ENCODE data around the gene LZTS3. TPM values are rescaled to one million over a fixed set of nuclear protein-coding genes. Genes with fewer than 3 reads are reported as not detected.

Gene LZTS3
- total RNA-seq, 2 donors from 2014 or later, result 26.8 to 27.7 TPM

DNA sequence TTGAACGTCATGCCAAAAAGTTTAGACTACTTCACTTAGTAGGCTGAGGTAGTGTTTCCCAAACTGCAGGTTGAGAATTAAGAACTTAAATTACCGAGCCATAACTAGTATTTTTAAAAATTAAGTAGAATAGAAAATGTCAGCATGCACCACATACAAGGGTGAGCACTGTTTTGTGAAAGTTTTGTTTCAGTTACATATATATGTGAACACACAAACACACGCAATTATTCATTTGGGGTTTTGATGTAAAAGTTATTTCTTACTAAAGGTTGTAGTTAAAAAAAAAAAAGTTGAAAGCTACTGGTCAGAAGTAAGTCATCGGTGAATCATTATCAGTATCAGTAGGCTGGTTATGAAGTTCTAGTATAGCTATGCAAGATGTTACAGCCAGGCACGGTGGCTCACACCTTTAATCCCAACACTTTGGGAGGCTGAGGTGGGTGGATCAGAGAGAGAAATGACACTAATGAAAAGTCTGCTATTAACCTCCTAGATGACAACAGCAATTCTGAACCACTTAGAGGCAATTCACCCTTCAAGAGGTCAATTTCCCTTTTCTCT lies 37.8 kb downstream of the LZTS3 start:
- TF ChIP-seq, protein P1, sequence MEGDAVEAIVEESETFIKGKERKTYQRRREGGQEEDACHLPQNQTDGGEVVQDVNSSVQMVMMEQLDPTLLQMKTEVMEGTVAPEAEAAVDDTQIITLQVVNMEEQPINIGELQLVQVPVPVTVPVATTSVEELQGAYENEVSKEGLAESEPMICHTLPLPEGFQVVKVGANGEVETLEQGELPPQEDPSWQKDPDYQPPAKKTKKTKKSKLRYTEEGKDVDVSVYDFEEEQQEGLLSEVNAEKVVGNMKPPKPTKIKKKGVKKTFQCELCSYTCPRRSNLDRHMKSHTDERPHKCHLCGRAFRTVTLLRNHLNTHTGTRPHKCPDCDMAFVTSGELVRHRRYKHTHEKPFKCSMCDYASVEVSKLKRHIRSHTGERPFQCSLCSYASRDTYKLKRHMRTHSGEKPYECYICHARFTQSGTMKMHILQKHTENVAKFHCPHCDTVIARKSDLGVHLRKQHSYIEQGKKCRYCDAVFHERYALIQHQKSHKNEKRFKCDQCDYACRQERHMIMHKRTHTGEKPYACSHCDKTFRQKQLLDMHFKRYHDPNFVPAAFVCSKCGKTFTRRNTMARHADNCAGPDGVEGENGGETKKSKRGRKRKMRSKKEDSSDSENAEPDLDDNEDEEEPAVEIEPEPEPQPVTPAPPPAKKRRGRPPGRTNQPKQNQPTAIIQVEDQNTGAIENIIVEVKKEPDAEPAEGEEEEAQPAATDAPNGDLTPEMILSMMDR (conservative IDR thresholded peaks at IDR 0.05), result no peak
- no peak overlapping the region for H3K4me3 ChIP-seq (ENCODE audit: low read length)
- Mint-ChIP-seq H3K4me3 (no peak overlapping the region), H3K27ac (no peak overlapping the region), H3K4me1 (no peaks in the 10 kb centered on the region), H3K36me3 (ENCODE audit: low read depth) (peaks cover 5% of the 10 kb centered on the region), H3K9me3 (no peaks in the 10 kb centered on the region), H3K27me3 (ENCODE audit: insufficient read depth) (no peaks in the 10 kb centered on the region)
- no peaks in the 10 kb centered on the region for H3K4me1 ChIP-seq (ENCODE audit: control insufficient read depth, insufficient read depth, low read length)
- no peak overlapping the region for H3K27ac ChIP-seq (ENCODE audit: low read depth, low read length)
- no peak for DNase-seq
- H3K9me3 ChIP-seq (ENCODE audit: control insufficient read depth, low read length), result no peaks in the 10 kb centered on the region
- H3K36me3 ChIP-seq (ENCODE audit: control insufficient read depth, insufficient read depth, low read length), result no peaks in the 10 kb centered on the region
- H3K9ac ChIP-seq (ENCODE audit: extremely low read depth, low read length, poor library complexity, severe bottlenecking), result no peak overlapping the region
- WGBS, 2 experiments (ENCODE audit: insufficient coverage in 1 of 2, insufficient read length in 1 of 2), result 91 to 99% methylated on average over 3 to 5 of the region's 5 CpGs
- H3K27me3 ChIP-seq (ENCODE audit: control insufficient read depth, insufficient read depth, low read length, poor library complexity, severe bottlenecking), result no peaks in the 10 kb centered on the region

DNA sequence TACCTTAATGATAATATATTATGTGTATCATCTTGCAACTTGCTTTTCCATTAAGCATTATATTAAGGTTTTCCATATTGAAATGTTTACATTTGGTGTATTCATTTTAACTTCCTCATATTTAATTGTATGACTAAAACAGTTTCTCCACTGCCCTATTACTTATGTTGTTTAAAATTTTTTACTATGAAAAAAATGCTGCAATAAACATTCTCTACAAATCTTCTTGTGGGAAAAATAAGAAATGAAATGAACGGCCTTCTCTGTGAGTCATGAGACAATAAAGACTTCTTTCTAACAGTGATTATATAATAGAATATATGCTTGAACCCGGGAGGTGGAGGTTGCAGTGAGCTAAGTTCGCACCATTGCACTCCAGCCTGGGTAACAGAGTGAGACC lies 39.2 kb downstream of the LZTS3 start:
- 96 to 100% methylated on average over 1 to 2 of the region's 3 CpGs for WGBS, 2 experiments (ENCODE audit: insufficient coverage in 1 of 2, insufficient read length in 1 of 2)
- no peaks in the 10 kb centered on the region for H3K27me3 Mint-ChIP-seq (ENCODE audit: insufficient read depth)
- H3K4me1 ChIP-seq (ENCODE audit: control insufficient read depth, insufficient read depth, low read length), result no peaks in the 10 kb centered on the region
- peaks cover 9% of the 10 kb centered on the region for H3K36me3 Mint-ChIP-seq (ENCODE audit: low read depth)
- no peak for DNase-seq
- no peaks in the 10 kb centered on the region for H3K4me1 Mint-ChIP-seq
- no peak overlapping the region for H3K27ac ChIP-seq (ENCODE audit: low read depth, low read length)
- H3K4me3 Mint-ChIP-seq, result no peak overlapping the region
- TF ChIP-seq, protein P1 (conservative IDR thresholded peaks at IDR 0.05), result no peak
- H3K4me3 ChIP-seq (ENCODE audit: low read length), result no peak overlapping the region
- H3K27me3 ChIP-seq (ENCODE audit: control insufficient read depth, insufficient read depth, low read length, poor library complexity, severe bottlenecking), result no peaks in the 10 kb centered on the region
- H3K9me3 Mint-ChIP-seq, result no peaks in the 10 kb centered on the region
- H3K36me3 ChIP-seq (ENCODE audit: control insufficient read depth, insufficient read depth, low read length), result no peaks in the 10 kb centered on the region
- no peak overlapping the region for H3K27ac Mint-ChIP-seq
- no peaks in the 10 kb centered on the region for H3K9me3 ChIP-seq (ENCODE audit: control insufficient read depth, low read length)
- no peak overlapping the region for H3K9ac ChIP-seq (ENCODE audit: extremely low read depth, low read length, poor library complexity, severe bottlenecking)

DNA sequence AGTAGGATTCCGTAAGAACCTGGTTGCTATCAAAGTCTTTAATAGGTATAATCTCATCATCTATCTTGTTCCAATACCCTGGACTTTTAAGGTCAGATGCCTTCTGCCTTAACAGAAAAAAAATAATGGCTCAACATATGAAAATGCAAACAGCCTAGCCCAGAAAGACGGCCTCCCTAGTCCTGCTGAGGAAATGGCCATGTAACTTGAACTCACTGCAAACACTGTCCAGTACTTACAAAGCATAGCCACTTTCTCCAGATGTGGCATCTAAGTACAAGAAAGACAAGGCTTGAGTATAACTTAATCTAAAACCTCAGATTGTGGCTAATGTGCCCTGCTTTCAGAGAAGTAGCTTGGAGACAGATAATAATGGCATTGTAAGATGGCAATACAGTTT lies 40.2 kb downstream of the LZTS3 start:
- no peaks in the 10 kb centered on the region for H3K27me3 ChIP-seq (ENCODE audit: control insufficient read depth, insufficient read depth, low read length, poor library complexity, severe bottlenecking)
- TF ChIP-seq, protein P1 (conservative IDR thresholded peaks at IDR 0.05), result no peak
- H3K36me3 ChIP-seq (ENCODE audit: control insufficient read depth, insufficient read depth, low read length), result peaks cover under 1% of the 10 kb centered on the region
- 92% methylated on average over 2 of the region's 2 CpGs for WGBS, 2 experiments (ENCODE audit: insufficient coverage in 1 of 2, insufficient read length in 1 of 2)
- Mint-ChIP-seq H3K4me3 (no peak overlapping the region), H3K4me1 (no peaks in the 10 kb centered on the region), H3K27me3 (ENCODE audit: insufficient read depth) (no peaks in the 10 kb centered on the region), H3K36me3 (ENCODE audit: low read depth) (peaks cover 13% of the 10 kb centered on the region), H3K27ac (no peak overlapping the region), H3K9me3 (no peaks in the 10 kb centered on the region)
- H3K9me3 ChIP-seq (ENCODE audit: control insufficient read depth, low read length), result no peaks in the 10 kb centered on the region
- H3K9ac ChIP-seq (ENCODE audit: extremely low read depth, low read length, poor library complexity, severe bottlenecking), result no peak overlapping the region
- no peak for DNase-seq
- no peak overlapping the region for H3K27ac ChIP-seq (ENCODE audit: low read depth, low read length)
- no peak overlapping the region for H3K4me3 ChIP-seq (ENCODE audit: low read length)
- H3K4me1 ChIP-seq (ENCODE audit: control insufficient read depth, insufficient read depth, low read length), result no peaks in the 10 kb centered on the region
